ENCODE results near the gene EBPL. TPM values are rescaled to one million over a fixed set of nuclear protein-coding genes. Genes with fewer than 3 reads are reported as not detected.
A peak's percentile ranks its signal among the peaks of the same experiment; 100 is the strongest.

Gene EBPL
- total and polyA plus RNA-seq, 7 experiments from 2014 or later, result 13.3 to 74.6 (median 20.7) TPM

GRCh38 chr13:49651570-49652354 is 39.5 kb downstream of the EBPL start:
- Histone ChIP-seq H3K4me3 (ENCODE audit: low read length) (no peak overlapping the region), H3K36me3 (ENCODE audit: control insufficient read depth in 2 of 3, insufficient read depth in 3 of 3, low read length in 3 of 3) (no peaks in the 10 kb centered on the region), H3K9me3 (ENCODE audit: control insufficient read depth in 2 of 3, low read length in 3 of 3) (no peaks in the 10 kb centered on the region), H3K27me3 (ENCODE audit: control insufficient read depth in 2 of 2, insufficient read depth in 2 of 2, low read length in 2 of 2) (no peaks in the 10 kb centered on the region), H3K4me1 (ENCODE audit: control insufficient read depth in 2 of 2, insufficient read depth in 2 of 2, low read length in 2 of 2) (no peaks in the 10 kb centered on the region), H3K27ac (ENCODE audit: low read depth, low read length) (no peak overlapping the region)
- Mint-ChIP-seq H3K27ac (no peak overlapping the region), H3K9me3 (no peaks in the 10 kb centered on the region), H3K36me3 (peaks cover 0 to 5% (median 0%) of the 10 kb centered on the region in 5 donors), H3K27me3 (no peaks in the 10 kb centered on the region), H3K4me1 (peaks cover 0 to 7% (median 0%) of the 10 kb centered on the region in 7 donors), H3K4me3 (no peak overlapping the region)
- CTCF ChIA-PET, result no interaction called here
- POLR2A ChIA-PET, result no interaction called here
- intact Hi-C loops (cut with micrococcal nuclease), result loop anchor here (1.0 to 5.0 kb wide), 2 partner anchors 196 to 197 kb away; no protein-coding TSS in a partner anchor
- no peak for DNase-seq
- ATAC-seq, result no peak

DNA sequence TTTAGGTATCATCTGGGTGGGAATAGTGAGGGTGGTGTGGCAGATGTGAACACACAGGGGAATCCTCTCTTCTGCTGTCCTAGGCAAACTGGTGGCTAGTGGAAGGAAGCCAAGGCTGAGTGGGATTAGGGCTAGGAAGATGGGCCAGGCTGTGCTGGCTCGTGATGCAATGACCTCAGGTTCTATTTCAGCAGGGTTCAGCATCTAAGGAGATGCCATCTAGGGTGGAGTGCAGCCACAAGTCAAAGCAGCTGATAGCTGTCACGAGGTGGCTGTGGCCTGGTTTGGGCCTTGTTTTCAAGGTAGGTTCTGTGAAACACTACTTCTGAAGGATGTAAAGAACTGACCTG is 41.3 kb downstream of the EBPL start:
- Histone ChIP-seq H3K9me3 (ENCODE audit: control insufficient read depth in 2 of 3, low read length in 3 of 3) (no peaks in the 10 kb centered on the region), H3K27me3 (ENCODE audit: control insufficient read depth in 2 of 2, insufficient read depth in 2 of 2, low read length in 2 of 2) (no peaks in the 10 kb centered on the region), H3K27ac (ENCODE audit: low read depth, low read length) (no peak overlapping the region), H3K36me3 (ENCODE audit: control insufficient read depth in 2 of 3, insufficient read depth in 3 of 3, low read length in 3 of 3) (no peaks in the 10 kb centered on the region), H3K4me3 (ENCODE audit: low read length) (no peak overlapping the region), H3K4me1 (ENCODE audit: control insufficient read depth in 2 of 2, insufficient read depth in 2 of 2, low read length in 2 of 2) (no peaks in the 10 kb centered on the region)
- intact Hi-C loops (cut with micrococcal nuclease), result loop anchor here in 1 of 2 donors (5.0 kb wide), 1 partner anchor 197 kb away; no protein-coding TSS in a partner anchor
- peak overlapping the region in 1 of 9 donors; percentile 47 for H3K27ac Mint-ChIP-seq
- ChIA-PET POLR2A (no interaction called here), CTCF (no interaction called here)
- H3K9me3 Mint-ChIP-seq, result no peaks in the 10 kb centered on the region
- peaks cover 0 to 4% (median 0%) of the 10 kb centered on the region in 5 donors for H3K27me3 Mint-ChIP-seq
- H3K36me3 Mint-ChIP-seq, result peaks cover 0 to 3% (median 0%) of the 10 kb centered on the region in 5 donors
- H3K4me3 Mint-ChIP-seq, result no peak overlapping the region
- DNase-seq, result no peak
- no peak for ATAC-seq
- H3K4me1 Mint-ChIP-seq, result peaks cover 4 to 14% (median 7%) of the 10 kb centered on the region in 7 donors

GRCh38 chr13:49649244-49649962 is 41.9 kb downstream of the EBPL start:
- ChIA-PET CTCF (interaction anchor here (0.7 kb wide), 1 partner anchor 215 kb away, joined by 4 read pairs; no protein-coding TSS in a partner anchor), POLR2A (no interaction called here)
- intact Hi-C loops (cut with micrococcal nuclease), result no loop called here
- peaks cover 0 to 3% (median 0%) of the 10 kb centered on the region in 5 donors for H3K36me3 Mint-ChIP-seq
- DNase-seq, result no peak
- H3K36me3 ChIP-seq (ENCODE audit: control insufficient read depth in 2 of 3, insufficient read depth in 3 of 3, low read length in 3 of 3), result no peaks in the 10 kb centered on the region
- no peak overlapping the region for H3K27ac ChIP-seq (ENCODE audit: low read depth, low read length)
- H3K4me3 Mint-ChIP-seq, result no peak overlapping the region
- peaks cover 6 to 18% (median 10%) of the 10 kb centered on the region in 7 donors for H3K4me1 Mint-ChIP-seq
- H3K4me1 ChIP-seq (ENCODE audit: control insufficient read depth in 2 of 2, insufficient read depth in 2 of 2, low read length in 2 of 2), result no peaks in the 10 kb centered on the region
- no peaks in the 10 kb centered on the region for H3K9me3 Mint-ChIP-seq
- H3K27me3 Mint-ChIP-seq, result peaks cover 0 to 4% (median 0%) of the 10 kb centered on the region in 5 donors
- no peak overlapping the region for H3K4me3 ChIP-seq (ENCODE audit: low read length)
- H3K9me3 ChIP-seq (ENCODE audit: control insufficient read depth in 2 of 3, low read length in 3 of 3), result no peaks in the 10 kb centered on the region
- ATAC-seq, result no peak
- H3K27ac Mint-ChIP-seq, result peak overlapping the region in 2 of 9 donors; percentile 4 to 47
- no peaks in the 10 kb centered on the region for H3K27me3 ChIP-seq (ENCODE audit: control insufficient read depth in 2 of 2, insufficient read depth in 2 of 2, low read length in 2 of 2)

DNA sequence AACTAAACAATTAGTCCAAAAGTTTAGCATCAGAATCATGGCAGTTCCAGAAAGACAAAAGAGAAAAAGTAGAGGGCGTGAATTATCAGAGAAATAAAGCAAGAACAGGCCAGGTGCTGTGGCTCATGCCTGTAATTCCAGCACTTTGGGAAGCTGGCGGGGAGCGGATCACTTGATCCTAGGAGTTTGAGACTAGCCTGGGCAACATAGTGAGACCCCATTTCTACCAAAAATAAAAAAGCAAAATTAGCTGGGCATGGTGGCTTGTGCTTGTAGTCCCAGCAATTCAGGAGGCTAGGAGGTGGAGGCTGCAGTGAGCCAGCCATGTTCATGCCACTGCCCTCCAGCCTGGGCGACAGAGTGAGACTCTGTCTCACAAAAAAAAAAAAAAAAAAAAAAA is 44.6 kb downstream of the EBPL start:
- H3K9me3 ChIP-seq (ENCODE audit: control insufficient read depth in 2 of 3, low read length in 3 of 3), result no peaks in the 10 kb centered on the region
- no peaks in the 10 kb centered on the region for H3K27me3 ChIP-seq (ENCODE audit: control insufficient read depth in 2 of 2, insufficient read depth in 2 of 2, low read length in 2 of 2)
- ChIA-PET CTCF (no interaction called here), POLR2A (no interaction called here)
- H3K4me3 Mint-ChIP-seq, result no peak overlapping the region
- H3K4me3 ChIP-seq (ENCODE audit: low read length), result no peak overlapping the region
- no peak for DNase-seq
- H3K27ac Mint-ChIP-seq, result no peak overlapping the region
- no peaks in the 10 kb centered on the region for H3K4me1 ChIP-seq (ENCODE audit: control insufficient read depth in 2 of 2, insufficient read depth in 2 of 2, low read length in 2 of 2)
- peaks cover 0 to 3% (median 0%) of the 10 kb centered on the region in 5 donors for H3K36me3 Mint-ChIP-seq
- intact Hi-C loops (cut with micrococcal nuclease), result no loop called here
- no peak overlapping the region for H3K27ac ChIP-seq (ENCODE audit: low read depth, low read length)
- no peak for ATAC-seq
- peaks cover 6 to 26% (median 11%) of the 10 kb centered on the region in 7 donors for H3K4me1 Mint-ChIP-seq
- H3K27me3 Mint-ChIP-seq, result peaks cover 0 to 4% (median 0%) of the 10 kb centered on the region in 5 donors
- no peaks in the 10 kb centered on the region for H3K9me3 Mint-ChIP-seq
- no peaks in the 10 kb centered on the region for H3K36me3 ChIP-seq (ENCODE audit: control insufficient read depth in 2 of 3, insufficient read depth in 3 of 3, low read length in 3 of 3)

- Histone ChIP-seq H3K4me1 (ENCODE audit: control insufficient read depth in 2 of 2, insufficient read depth in 2 of 2, low read length in 2 of 2) (no peaks in the 10 kb centered on the region), H3K4me3 (ENCODE audit: low read length) (no peak overlapping the region), H3K36me3 (ENCODE audit: control insufficient read depth in 2 of 3, insufficient read depth in 3 of 3, low read length in 3 of 3) (no peaks in the 10 kb centered on the region), H3K27me3 (ENCODE audit: control insufficient read depth in 2 of 2, insufficient read depth in 2 of 2, low read length in 2 of 2) (no peaks in the 10 kb centered on the region), H3K9me3 (ENCODE audit: control insufficient read depth in 2 of 3, low read length in 3 of 3) (no peaks in the 10 kb centered on the region), H3K27ac (ENCODE audit: low read depth, low read length) (no peak overlapping the region)
- H3K9me3 Mint-ChIP-seq, result no peaks in the 10 kb centered on the region
- peaks cover 0 to 4% (median 0%) of the 10 kb centered on the region in 5 donors for H3K27me3 Mint-ChIP-seq
- DNase-seq (peak in 4 of 9 donors; percentile 12 to 20 (median 18)), ATAC-seq (no peak)
- POLR2A ChIA-PET, result interaction anchor here (1.3 kb wide), 1 partner anchor 18 kb away, joined by 3 read pairs; no protein-coding TSS in a partner anchor
- H3K27ac Mint-ChIP-seq, result peak overlapping the region in 7 of 9 donors; percentile 7 to 80 (median 41)
- H3K4me3 Mint-ChIP-seq, result peak overlapping the region in 9 of 10 donors; percentile 2 to 80 (median 61)
- CTCF ChIA-PET, result interaction anchor here (0.7 kb wide), 1 partner anchor 15 kb away, joined by 4 read pairs; no protein-coding TSS in a partner anchor
- intact Hi-C loops (cut with micrococcal nuclease), result no loop called here
- H3K36me3 Mint-ChIP-seq, result peaks cover 0 to 4% (median 0%) of the 10 kb centered on the region in 5 donors
- peaks cover 6 to 26% (median 11%) of the 10 kb centered on the region in 7 donors for H3K4me1 Mint-ChIP-seq
These were observed 45.8 kb downstream of the EBPL start for GRCh38 chr13:49645451-49645850.

DNA sequence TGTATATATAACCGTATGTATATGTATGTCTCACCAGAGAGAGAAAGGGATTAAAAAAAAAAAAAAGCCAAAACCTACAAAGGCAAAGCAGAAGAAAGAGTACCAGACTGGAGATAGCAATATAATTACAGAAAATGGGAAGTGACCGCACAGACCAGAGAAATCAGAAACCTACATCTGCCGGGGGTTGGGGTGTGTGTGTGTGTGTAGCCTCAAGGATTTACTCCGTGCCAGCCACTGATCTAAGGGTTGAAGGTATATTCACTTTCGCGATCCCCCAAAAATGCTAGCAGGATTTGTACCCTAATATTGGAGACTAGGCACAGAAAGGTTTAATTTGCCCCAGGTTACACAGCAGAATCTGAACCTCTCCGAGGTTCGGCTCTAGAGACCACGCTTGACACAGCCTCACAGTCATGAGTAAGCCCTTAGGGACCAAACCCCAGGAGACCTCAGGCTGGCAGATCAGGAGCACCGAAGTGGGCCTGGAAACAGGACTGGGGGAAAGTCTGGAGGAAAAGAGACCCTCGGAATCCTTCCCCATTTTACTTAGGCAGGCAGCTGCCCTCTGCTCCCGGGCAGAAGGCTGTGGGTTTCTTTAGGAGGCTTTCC is 48.1 kb downstream of the EBPL start:
- Histone ChIP-seq H3K9me3 (ENCODE audit: control insufficient read depth in 2 of 3, low read length in 3 of 3) (no peaks in the 10 kb centered on the region), H3K4me3 (ENCODE audit: low read length) (no peak overlapping the region), H3K27me3 (ENCODE audit: control insufficient read depth in 2 of 2, insufficient read depth in 2 of 2, low read length in 2 of 2) (no peaks in the 10 kb centered on the region), H3K27ac (ENCODE audit: low read depth, low read length) (no peak overlapping the region), H3K4me1 (ENCODE audit: control insufficient read depth in 2 of 2, insufficient read depth in 2 of 2, low read length in 2 of 2) (no peaks in the 10 kb centered on the region), H3K36me3 (ENCODE audit: control insufficient read depth in 2 of 3, insufficient read depth in 3 of 3, low read length in 3 of 3) (no peaks in the 10 kb centered on the region)
- H3K9me3 Mint-ChIP-seq, result no peaks in the 10 kb centered on the region
- peaks cover 0 to 4% (median 0%) of the 10 kb centered on the region in 5 donors for H3K36me3 Mint-ChIP-seq
- H3K4me1 Mint-ChIP-seq, result peaks cover 6 to 23% (median 11%) of the 10 kb centered on the region in 7 donors
- ATAC-seq, result peak; percentile 68
- no peak overlapping the region for H3K4me3 Mint-ChIP-seq
- H3K27ac Mint-ChIP-seq, result peak overlapping the region in 6 of 9 donors; percentile 1 to 81 (median 14)
- intact Hi-C loops (cut with micrococcal nuclease), result no loop called here
- DNase-seq, result no peak
- H3K27me3 Mint-ChIP-seq, result peaks cover 0 to 4% (median 0%) of the 10 kb centered on the region in 5 donors
- ChIA-PET POLR2A (no interaction called here), CTCF (interaction anchor here (0.6 kb wide), 1 partner anchor 13 kb away, joined by 3 read pairs; no protein-coding TSS in a partner anchor)
